ENCODE data around the gene KRTAP5-1.

KRTAP5-1 gene

DNA sequence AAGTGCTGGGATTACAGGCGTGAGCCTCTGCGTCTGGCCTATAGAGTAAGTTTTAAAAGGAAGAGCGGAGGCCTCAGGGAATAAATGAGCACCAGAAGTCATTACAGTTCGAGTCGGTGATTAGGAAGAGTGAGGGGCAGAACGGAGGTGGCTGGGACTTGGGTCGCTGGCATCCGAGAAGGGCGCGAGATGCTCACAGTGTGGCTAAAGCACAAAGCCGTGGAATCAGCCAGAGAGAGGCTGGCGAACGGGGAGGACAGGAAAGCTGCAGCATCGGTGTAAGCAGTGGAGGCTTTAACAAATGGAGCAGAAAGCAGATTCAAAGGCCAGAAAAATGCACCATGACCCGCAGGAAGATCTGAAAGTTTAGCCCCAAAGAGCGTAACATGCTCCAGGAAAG is 39.5 kb upstream of the KRTAP5-1 start:
- no CpG with 5 or more reads among the region's 16 CpGs for WGBS (ENCODE audit: extremely low coverage, insufficient coverage, insufficient read length)
- H3K23ac ChIP-seq (ENCODE audit: low read length): no peak overlapping the region
- no peaks in the 10 kb centered on the region for H3K27me3 ChIP-seq (ENCODE audit: insufficient read depth, low read length)
- no peak overlapping the region for H4K12ac ChIP-seq (ENCODE audit: low read depth, low read length)
- H3K4me1 ChIP-seq (ENCODE audit: control insufficient read depth in 1 of 2, insufficient read depth in 2 of 2, low read length in 2 of 2): no peaks in the 10 kb centered on the region
- no peak overlapping the region for H4K8ac ChIP-seq (ENCODE audit: low read depth, low read length)
- H3K79me1 ChIP-seq (ENCODE audit: low read length): no peaks in the 10 kb centered on the region
- no peak overlapping the region for H2BK12ac ChIP-seq (ENCODE audit: low read length)
- no peaks in the 10 kb centered on the region for H3K79me2 ChIP-seq (ENCODE audit: control insufficient read depth, insufficient read depth, low read length, poor library complexity)
- H3K4me3 ChIP-seq (ENCODE audit: low read depth, low read length): no peak overlapping the region
- H3K14ac ChIP-seq (ENCODE audit: low read length): no peak overlapping the region
- no peak overlapping the region for H3K4me2 ChIP-seq (ENCODE audit: low read length)
- H3K9ac ChIP-seq (ENCODE audit: low read length): no peak overlapping the region
- no peak overlapping the region for H2AK5ac ChIP-seq (ENCODE audit: low read length)
- H2BK120ac ChIP-seq (ENCODE audit: insufficient read depth, low read length, poor library complexity): no peak overlapping the region
- no peaks in the 10 kb centered on the region for H3K36me3 ChIP-seq (ENCODE audit: control insufficient read depth in 1 of 2, insufficient read depth in 2 of 2, low read length in 2 of 2)
- H3K4ac ChIP-seq (ENCODE audit: low read depth, low read length): no peak overlapping the region
- no peak overlapping the region for H4K91ac ChIP-seq (ENCODE audit: low read depth, low read length)
- no peak overlapping the region for H2AFZ ChIP-seq (ENCODE audit: insufficient read depth, low read length, poor library complexity)
- no peaks in the 10 kb centered on the region for H3K9me3 ChIP-seq (ENCODE audit: insufficient read depth, low read depth, low read length)
- no peak overlapping the region for H3K18ac ChIP-seq (ENCODE audit: low read length)
- no peak overlapping the region for H2BK5ac ChIP-seq (ENCODE audit: low read depth, low read length, poor library complexity)
- H3K27ac ChIP-seq (ENCODE audit: low read depth, low read length): no peak overlapping the region
- DNase-seq: no peak

DNA sequence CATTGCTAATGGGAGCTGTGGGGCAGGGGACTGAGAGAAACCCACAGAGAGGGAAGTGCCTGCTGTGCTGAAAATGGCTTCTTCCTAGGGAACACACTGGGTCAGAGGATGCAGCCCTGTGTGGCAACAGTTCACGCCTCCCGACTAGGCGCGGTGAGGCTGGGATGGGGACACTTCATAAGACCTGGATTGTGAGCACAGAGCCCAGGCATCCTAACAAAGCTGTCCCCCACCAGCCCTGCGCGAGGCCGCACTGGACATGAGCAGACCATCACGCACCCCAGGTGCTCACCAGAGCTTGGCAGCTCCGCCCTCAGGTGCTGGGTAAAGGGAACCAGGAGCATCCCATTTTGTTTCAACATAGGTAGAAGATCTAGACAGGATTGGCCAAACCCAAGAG is 38.6 kb upstream of the KRTAP5-1 start:
- Histone ChIP-seq H4K8ac (ENCODE audit: low read depth, low read length) (no peak overlapping the region), H4K12ac (ENCODE audit: low read depth, low read length) (no peak overlapping the region), H3K23ac (ENCODE audit: low read length) (no peak overlapping the region), H3K4me3 (ENCODE audit: low read depth, low read length) (no peak overlapping the region), H2BK120ac (ENCODE audit: insufficient read depth, low read length, poor library complexity) (no peak overlapping the region), H3K14ac (ENCODE audit: low read length) (no peak overlapping the region), H2AFZ (ENCODE audit: insufficient read depth, low read length, poor library complexity) (no peak overlapping the region), H2AK5ac (ENCODE audit: low read length) (no peak overlapping the region), H3K18ac (ENCODE audit: low read length) (no peak overlapping the region), H3K9ac (ENCODE audit: low read length) (no peak overlapping the region), H3K9me3 (ENCODE audit: insufficient read depth, low read depth, low read length) (peaks cover 2% of the 10 kb centered on the region), H3K27me3 (ENCODE audit: insufficient read depth, low read length) (no peaks in the 10 kb centered on the region), H2BK12ac (ENCODE audit: low read length) (no peak overlapping the region), H3K4me2 (ENCODE audit: low read length) (no peak overlapping the region), H2BK5ac (ENCODE audit: low read depth, low read length, poor library complexity) (no peak overlapping the region), H3K27ac (ENCODE audit: low read depth, low read length) (no peak overlapping the region), H3K36me3 (ENCODE audit: control insufficient read depth in 1 of 2, insufficient read depth in 2 of 2, low read length in 2 of 2) (no peaks in the 10 kb centered on the region), H4K91ac (ENCODE audit: low read depth, low read length) (no peak overlapping the region), H3K79me2 (ENCODE audit: control insufficient read depth, insufficient read depth, low read length, poor library complexity) (no peaks in the 10 kb centered on the region), H3K4ac (ENCODE audit: low read depth, low read length) (no peak overlapping the region), H3K4me1 (ENCODE audit: control insufficient read depth in 1 of 2, insufficient read depth in 2 of 2, low read length in 2 of 2) (no peaks in the 10 kb centered on the region), H3K79me1 (ENCODE audit: low read length) (no peaks in the 10 kb centered on the region)
- no peak for DNase-seq
- WGBS (ENCODE audit: extremely low coverage, insufficient coverage, insufficient read length): no CpG with 5 or more reads among the region's 9 CpGs

DNA sequence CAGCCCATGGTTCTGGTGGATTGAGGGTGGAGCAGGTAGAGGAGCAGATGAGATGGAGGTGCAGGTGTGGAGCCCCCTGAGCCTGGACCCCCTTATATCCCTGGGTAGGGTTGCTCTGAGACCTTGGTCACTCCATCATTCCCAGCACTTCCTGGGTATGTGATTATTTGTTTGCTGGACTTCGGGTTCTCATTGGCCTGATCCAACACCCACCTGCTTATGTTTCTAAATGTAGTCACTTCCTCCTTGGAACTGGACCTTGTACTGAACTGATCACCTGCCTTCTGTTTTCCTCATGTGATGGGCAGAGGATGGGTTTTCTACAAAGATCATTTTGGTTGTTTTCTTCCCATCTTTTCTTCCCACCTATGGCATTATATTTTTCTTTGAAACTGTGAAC is 37.0 kb upstream of the KRTAP5-1 start, which contains the start of gene KRTAP5-4:
KRTAP5-4 (minus strand) TSS at position 53 of the 400 bp plus-strand sequence; CDS start at position 8, 45 bp downstream.
- Histone ChIP-seq H2AK5ac (ENCODE audit: low read length) (no peak within 1 kb of the TSS), H3K4me2 (ENCODE audit: low read length) (no peak within 1 kb of the TSS), H3K14ac (ENCODE audit: low read length) (no peak within 1 kb of the TSS), H3K36me3 (ENCODE audit: control insufficient read depth in 1 of 2, insufficient read depth in 2 of 2, low read length in 2 of 2) (no peaks in the 10 kb centered on the region), H3K79me1 (ENCODE audit: low read length) (no peaks in the 10 kb centered on the region), H3K27ac (ENCODE audit: low read depth, low read length) (no peak within 1 kb of the TSS), H3K9ac (ENCODE audit: low read length) (no peak within 1 kb of the TSS), H3K4me1 (ENCODE audit: control insufficient read depth in 1 of 2, insufficient read depth in 2 of 2, low read length in 2 of 2) (no peaks in the 10 kb centered on the region), H4K12ac (ENCODE audit: low read depth, low read length) (no peak within 1 kb of the TSS), H2BK5ac (ENCODE audit: low read depth, low read length, poor library complexity) (no peak within 1 kb of the TSS), H3K27me3 (ENCODE audit: insufficient read depth, low read length) (no peaks in the 10 kb centered on the region), H2BK12ac (ENCODE audit: low read length) (no peak within 1 kb of the TSS), H3K4me3 (ENCODE audit: low read depth, low read length) (no peak within 1 kb of the TSS), H2BK120ac (ENCODE audit: insufficient read depth, low read length, poor library complexity) (no peak within 1 kb of the TSS), H4K91ac (ENCODE audit: low read depth, low read length) (no peak within 1 kb of the TSS), H3K79me2 (ENCODE audit: control insufficient read depth, insufficient read depth, low read length, poor library complexity) (no peaks in the 10 kb centered on the region), H3K4ac (ENCODE audit: low read depth, low read length) (no peak within 1 kb of the TSS), H4K8ac (ENCODE audit: low read depth, low read length) (no peak within 1 kb of the TSS), H2AFZ (ENCODE audit: insufficient read depth, low read length, poor library complexity) (no peak within 1 kb of the TSS), H3K18ac (ENCODE audit: low read length) (no peak within 1 kb of the TSS), H3K9me3 (ENCODE audit: insufficient read depth, low read depth, low read length) (peaks cover 10% of the 10 kb centered on the region), H3K23ac (ENCODE audit: low read length) (peak within 1 kb of the TSS; percentile 80)
- no peak for DNase-seq
- WGBS (ENCODE audit: extremely low coverage, insufficient coverage, insufficient read length): no CpG with 5 or more reads among the region's 1 CpG

DNA sequence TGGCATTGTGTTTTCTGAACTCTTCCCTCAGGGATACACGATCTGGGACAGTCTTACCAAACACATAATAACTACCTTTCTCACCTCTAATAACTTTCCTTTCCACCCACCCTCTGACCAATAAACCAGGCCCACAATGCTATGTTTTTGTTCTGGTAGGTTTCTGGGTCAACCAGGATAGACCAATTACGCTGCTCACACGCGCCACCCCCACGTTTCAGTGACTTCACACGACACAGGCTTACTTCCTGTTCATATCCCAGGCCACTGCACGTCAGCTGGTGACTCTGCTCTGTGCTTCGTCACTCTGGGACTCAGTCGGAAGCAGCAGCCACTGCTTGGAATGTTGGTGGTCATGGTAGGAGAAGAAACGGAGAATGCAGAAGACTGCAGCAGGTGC is 34.4 kb upstream of the KRTAP5-1 start:
- Histone ChIP-seq H4K91ac (ENCODE audit: low read depth, low read length) (no peak overlapping the region), H3K4me1 (ENCODE audit: control insufficient read depth in 1 of 2, insufficient read depth in 2 of 2, low read length in 2 of 2) (no peaks in the 10 kb centered on the region), H3K4me2 (ENCODE audit: low read length) (no peak overlapping the region), H4K8ac (ENCODE audit: low read depth, low read length) (no peak overlapping the region), H2BK12ac (ENCODE audit: low read length) (no peak overlapping the region), H3K27ac (ENCODE audit: low read depth, low read length) (no peak overlapping the region), H3K4ac (ENCODE audit: low read depth, low read length) (no peak overlapping the region), H3K9ac (ENCODE audit: low read length) (no peak overlapping the region), H3K18ac (ENCODE audit: low read length) (no peak overlapping the region), H2BK5ac (ENCODE audit: low read depth, low read length, poor library complexity) (no peak overlapping the region), H3K79me2 (ENCODE audit: control insufficient read depth, insufficient read depth, low read length, poor library complexity) (no peaks in the 10 kb centered on the region), H3K27me3 (ENCODE audit: insufficient read depth, low read length) (no peaks in the 10 kb centered on the region), H3K9me3 (ENCODE audit: insufficient read depth, low read depth, low read length) (peaks cover 10% of the 10 kb centered on the region), H2BK120ac (ENCODE audit: insufficient read depth, low read length, poor library complexity) (no peak overlapping the region), H3K23ac (ENCODE audit: low read length) (no peak overlapping the region), H2AK5ac (ENCODE audit: low read length) (no peak overlapping the region), H3K4me3 (ENCODE audit: low read depth, low read length) (no peak overlapping the region), H3K14ac (ENCODE audit: low read length) (no peak overlapping the region), H3K36me3 (ENCODE audit: control insufficient read depth in 1 of 2, insufficient read depth in 2 of 2, low read length in 2 of 2) (no peaks in the 10 kb centered on the region), H2AFZ (ENCODE audit: insufficient read depth, low read length, poor library complexity) (no peak overlapping the region), H3K79me1 (ENCODE audit: low read length) (no peaks in the 10 kb centered on the region), H4K12ac (ENCODE audit: low read depth, low read length) (no peak overlapping the region)
- no CpG with 5 or more reads among the region's 10 CpGs for WGBS (ENCODE audit: extremely low coverage, insufficient coverage, insufficient read length)
- no peak for DNase-seq

All from trophoblast cell (in vitro differentiated cells and primary cell).